NCI-H446 treated with DMSO at 0.1 percent for 48 hours (cell line): ENCODE measurements around the gene PCDH9.
"Not testable (repeated sequence)": the region's sequence is repeated elsewhere in the genome, so short reads cannot be mapped to it uniquely, and the experiment has no call there.

Experiments used
- DNase-seq: peaks from one replicate; lab custom pipeline; 2025; lab: John Stamatoyannopoulos, UW

The PCDH9 gene

DNA sequence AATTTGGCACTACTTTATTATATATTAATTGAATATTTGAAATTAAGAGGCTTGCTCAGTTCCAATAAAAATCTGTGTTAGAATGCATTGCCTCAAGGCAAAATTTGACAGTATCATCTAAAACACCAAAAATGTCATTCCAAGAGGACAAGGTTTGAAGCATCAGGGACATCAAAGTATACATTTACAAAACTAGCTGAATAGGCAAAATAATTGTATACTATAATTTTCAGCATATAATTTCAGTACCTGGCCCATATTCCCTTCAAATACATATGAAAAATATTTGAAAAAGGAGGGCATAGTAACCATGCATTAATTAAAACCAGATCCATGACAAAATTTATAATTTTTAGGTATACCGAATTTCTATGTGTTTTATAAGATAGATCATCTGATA lies 963.8 kb downstream of the PCDH9 start:
- no peak for DNase-seq

DNA sequence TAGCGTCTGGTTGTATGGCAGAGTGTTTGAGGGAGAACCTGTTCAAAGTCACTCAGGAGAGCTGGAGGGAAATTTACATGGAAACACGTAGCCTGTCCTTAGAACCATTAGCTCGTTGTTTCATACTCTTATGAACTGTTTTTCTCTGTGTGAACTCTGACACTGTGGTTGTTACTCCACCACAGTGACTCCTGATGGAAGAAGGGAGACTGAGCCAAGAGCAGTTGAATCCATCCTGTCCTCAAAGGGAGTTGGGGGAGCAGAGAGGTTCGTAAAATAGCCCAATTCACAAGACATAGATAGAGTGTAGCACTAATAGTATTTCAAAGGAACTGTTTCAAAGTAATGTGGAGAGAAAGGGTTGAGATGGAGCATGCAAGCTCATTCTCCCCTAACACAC lies 964.8 kb downstream of the PCDH9 start:
- no peak for DNase-seq

DNA sequence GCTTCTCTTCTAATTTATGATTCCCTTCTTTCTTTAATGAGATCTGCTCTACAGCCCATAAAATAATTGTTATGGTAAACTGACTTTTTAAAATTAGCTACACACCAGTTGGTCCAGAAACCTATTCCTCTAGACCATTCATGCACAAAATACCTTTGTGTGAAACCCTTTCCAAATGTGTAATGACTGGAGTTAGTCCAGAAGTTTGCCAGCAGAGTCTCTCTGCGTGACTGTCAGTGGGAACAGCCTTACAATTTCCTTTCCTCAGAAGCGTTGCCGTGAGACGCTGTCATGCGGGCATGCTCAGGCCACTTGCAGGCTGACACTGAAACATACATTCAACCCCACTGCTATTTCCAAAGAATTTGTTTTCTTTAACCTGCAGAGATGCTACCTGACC lies 965.2 kb downstream of the PCDH9 start:
- DNase-seq, result no peak

DNA sequence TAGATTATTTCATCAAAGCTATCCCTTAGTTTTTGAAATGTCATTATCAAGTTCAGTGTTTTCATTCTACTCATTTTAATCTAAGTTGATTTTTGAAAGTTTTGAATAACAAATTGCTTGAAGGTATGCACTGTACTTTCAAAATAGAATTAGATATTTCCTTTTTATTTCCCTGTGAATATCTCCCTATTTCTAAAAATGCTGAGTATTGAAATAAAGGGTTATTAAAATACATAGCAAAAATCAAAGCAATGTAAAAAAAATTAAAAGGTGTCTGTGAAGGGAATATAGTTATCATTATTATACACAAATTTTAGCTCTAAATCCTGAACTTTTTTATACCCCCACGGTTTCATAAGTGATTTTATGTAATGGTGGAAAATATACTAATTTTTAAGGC lies 967.8 kb downstream of the PCDH9 start:
- no peak for DNase-seq

DNA sequence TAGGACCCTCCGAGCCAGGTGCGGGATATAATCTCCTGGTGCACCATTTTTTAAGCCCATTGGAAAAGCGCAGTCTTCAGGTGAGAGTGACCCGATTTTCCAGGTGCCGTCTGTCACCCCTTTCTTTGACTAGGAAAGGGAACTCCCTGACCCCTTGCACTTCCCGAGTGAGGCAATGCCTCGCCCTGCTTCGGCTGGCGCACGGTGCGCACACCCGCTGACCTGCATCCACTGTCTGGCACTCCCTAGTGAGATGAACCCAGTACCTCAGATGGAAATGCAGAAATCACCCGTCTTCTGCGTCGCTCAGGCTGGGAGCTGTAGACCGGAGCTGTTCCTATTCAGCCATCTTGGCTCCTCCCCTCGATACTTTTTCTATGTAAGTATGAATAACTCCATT lies 970.7 kb downstream of the PCDH9 start:
- DNase-seq, result not testable (repeated sequence)
